Inflammatory macrophage (primary cell): ENCODE results near the gene OLR1.

ENCODE experiments used
- DNase-seq, 2 donors: peaks; one replicate each; pipeline ENCODE4 v3.0.0-alpha.2; 2020 to 2022

OLR1 gene

GRCh38 chr12:10151621-10152020 lies 20.3 kb downstream of the OLR1 start:
- DNase-seq = no peak

GRCh38 chr12:10147714-10148403 lies 24.1 kb downstream of the OLR1 start:
- no peak for DNase-seq

DNA sequence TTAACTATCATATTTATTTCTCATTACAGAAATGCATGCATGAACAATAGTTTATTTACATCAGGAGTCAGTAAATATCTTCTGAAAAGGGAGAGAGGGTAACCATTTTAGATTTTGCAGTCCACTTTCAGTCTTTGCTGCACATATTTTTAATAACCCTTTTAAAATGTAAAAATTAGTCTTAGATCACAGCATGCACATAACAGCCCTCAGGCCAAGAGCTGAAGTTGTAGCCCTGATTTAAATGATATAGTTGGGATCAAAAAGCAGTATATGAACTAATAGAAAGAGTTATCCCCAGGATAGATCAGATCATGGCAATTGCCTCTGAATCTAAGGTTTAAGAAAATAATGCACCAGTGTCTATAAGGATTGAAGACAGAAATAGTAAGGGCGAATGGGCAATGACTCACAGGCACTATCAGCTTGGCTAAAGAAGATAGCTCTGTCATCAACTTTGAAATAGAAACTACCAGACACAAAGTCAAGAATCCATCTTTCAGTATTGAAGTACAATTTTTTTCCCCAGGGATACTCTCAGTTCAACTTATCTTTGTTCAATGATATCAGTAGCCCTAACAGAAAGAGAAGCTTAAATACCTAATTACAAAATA lies 28.8 kb downstream of the OLR1 start:
- DNase-seq = peak in 1 of 2 donors; percentile 40

DNA sequence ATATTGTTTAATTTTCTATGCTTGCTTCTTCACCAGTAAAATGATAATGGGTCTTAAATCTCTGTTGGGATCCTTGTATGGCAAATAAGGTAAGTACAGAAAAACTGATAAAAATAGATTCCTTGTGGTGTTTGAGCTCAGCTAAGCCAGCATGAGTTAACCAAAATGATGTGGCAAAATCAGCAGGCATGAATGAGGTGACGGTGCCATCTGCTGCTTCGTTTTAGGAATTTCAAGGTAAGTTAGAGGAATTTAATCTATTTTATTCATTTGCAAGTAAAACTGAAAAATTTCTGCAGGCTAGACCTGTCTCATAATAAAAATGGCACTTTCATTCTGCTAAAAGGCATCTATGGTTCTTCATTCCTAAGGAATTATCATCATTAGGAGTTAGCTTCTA lies 31.9 kb downstream of the OLR1 start:
- peak; percentile 80 to 84 for DNase-seq

GRCh38 chr12:10136637-10137205 lies 35.2 kb downstream of the OLR1 start:
- DNase-seq = no peak

- no peak for DNase-seq
Measured at GRCh38 chr12:10135126-10135525, 36.8 kb downstream of the OLR1 start.

- peak in 1 of 2 donors; percentile 2 for DNase-seq
Measured at GRCh38 chr12:10132850-10133370, 39.0 kb downstream of the OLR1 start.

DNA sequence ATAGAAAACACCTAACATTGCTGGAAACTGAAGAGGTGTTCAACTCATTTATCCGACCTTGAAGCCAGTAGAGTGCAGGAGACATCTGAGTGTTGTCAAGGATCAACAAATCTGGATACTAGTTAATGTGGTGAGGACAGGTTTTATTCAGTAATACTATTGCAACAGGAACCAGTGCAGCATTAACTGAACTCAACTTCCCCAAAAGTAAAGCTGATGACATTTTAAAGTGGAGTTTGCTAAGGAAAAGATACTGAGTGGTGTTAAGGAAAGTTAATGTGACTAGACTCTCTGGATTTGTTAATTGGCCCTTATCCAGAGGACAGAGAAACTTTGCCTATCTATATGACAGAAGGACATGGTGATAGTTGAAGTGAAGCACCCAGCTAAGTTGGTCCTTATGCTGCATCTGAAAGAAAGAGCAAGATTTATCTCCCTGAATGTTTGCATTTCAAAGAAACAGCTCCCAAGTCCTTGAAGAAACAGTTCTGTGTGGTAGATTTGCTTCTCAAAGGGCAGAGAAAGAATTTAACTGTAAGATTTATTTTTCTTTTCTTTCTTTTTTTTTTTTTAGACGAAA lies 40.7 kb downstream of the OLR1 start:
- peak; percentile 75 to 95 for DNase-seq

- peak; percentile 82 to 96 for DNase-seq
Measured at GRCh38 chr12:10130042-10130441, 41.9 kb downstream of the OLR1 start, which contains the start of gene CLEC7A. CLEC7A (minus strand) TSS chr12:10130199; CDS start chr12:10130082, 117 bp downstream.

DNA sequence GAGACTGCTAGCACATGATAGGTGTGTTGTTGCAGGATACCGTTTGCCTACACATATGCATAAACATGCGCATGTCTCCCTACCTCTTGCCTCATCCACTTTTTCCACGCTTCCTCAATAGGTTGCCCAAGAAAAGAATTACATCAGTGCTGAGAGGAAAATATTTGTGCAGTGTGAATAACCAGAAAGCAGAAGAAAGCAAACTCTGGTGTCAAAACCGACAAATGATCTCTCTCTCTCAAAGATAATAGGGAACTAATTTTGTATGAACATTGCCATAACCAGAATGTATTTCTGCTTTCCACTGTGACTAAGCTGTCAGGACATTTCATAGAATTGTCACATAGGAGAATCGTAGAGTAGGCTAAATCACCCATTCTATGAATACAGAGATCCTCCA lies 43.2 kb downstream of the OLR1 start:
- peak; percentile 94 to 99 for DNase-seq

DNA sequence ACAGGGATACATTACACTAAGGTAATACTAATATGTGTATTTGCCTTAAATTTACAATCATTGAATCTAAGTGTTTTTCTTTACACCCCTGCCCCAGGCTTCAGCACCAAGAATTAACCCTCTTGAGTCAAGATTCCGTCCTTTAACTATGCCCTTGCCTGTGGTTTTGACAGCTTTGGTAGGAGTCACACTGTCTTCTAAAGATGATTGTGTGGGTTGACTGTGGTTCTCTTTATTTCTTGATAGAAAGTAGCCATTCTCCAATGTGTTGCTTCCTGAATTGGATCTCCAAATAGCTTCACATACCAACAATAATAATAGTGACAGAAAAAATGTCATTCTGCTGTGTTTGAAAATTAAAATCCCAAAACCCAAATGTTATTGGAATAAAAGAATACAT lies 45.5 kb downstream of the OLR1 start:
- peak; percentile 60 to 69 for DNase-seq

DNA sequence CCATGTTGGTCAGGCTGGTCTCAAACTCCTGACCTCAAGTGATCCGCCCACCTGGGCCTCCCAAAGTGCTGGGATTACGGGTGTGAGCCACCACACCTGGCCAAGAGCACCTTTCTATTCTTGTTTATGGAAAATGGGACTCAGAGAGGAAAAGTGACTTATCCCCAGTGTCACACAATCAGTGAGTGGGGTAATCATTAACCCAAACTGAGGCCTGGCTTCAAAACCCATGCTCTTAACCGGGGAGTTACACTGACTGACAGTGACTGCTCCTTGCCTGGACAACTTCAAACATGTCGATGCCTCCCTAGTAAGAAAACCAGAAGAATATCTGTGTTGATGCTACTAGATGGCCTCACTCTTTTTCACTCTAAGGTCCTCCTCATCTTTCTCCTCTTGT lies 49.2 kb downstream of the OLR1 start:
- DNase-seq = no peak

GRCh38 chr12:10121278-10121677 lies 50.7 kb downstream of the OLR1 start:
- DNase-seq = peak; percentile 85 to 96

GRCh38 chr12:10119066-10119465 lies 52.9 kb downstream of the OLR1 start:
- DNase-seq = peak; percentile 50 to 71

- no peak for DNase-seq
Measured at GRCh38 chr12:10115890-10116289, 56.0 kb downstream of the OLR1 start.

- DNase-seq = no peak
Measured at GRCh38 chr12:10115311-10115710, 56.6 kb downstream of the OLR1 start.

DNA sequence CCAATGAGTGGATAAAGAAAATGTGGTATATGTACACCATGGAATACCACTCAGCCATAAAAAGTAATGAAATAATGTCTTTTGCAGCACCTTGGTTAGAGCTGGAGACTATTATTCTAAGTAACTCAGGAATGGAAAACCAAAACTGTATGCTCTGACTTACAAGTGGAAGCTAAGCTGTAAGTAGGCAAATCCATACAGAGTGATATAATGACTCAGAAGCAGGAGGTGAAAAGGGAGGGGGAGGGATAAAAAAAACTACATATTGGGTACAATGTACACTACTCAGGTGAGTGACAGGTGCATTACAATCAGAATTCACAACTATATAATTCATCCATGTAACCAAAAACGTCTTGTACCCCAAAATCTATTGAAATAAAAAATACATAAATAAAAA lies 58.0 kb downstream of the OLR1 start:
- no peak for DNase-seq

- DNase-seq = no peak
Measured at GRCh38 chr12:10113075-10113474, 58.9 kb downstream of the OLR1 start.

- DNase-seq = no peak
Measured at GRCh38 chr12:10111451-10111850, 60.5 kb downstream of the OLR1 start.

DNA sequence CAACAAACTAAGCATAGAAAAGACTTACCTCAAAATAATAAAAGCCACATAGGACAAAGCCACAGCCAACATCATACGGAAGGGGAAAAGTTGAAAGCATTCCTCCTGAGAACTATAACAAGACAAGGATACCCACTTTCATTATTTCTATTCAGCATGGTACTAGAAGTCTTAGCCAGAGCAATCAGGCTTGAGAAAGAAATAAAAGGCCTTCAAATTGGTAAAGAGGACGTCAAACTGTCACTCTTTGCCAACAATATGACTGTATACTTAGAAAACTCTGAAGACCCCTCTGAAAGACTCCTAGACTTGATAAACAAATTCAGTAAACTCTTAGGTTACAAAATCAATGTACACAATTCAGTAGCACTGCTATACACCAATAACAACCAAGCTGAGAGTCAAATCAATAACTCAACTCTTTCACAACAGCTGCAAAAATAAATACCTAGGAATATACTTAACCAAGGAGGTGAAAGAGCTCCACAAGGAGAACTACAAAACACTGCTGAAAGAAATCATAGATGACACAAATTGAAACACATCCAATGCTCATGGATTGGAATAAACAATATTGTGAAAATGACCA lies 61.6 kb downstream of the OLR1 start:
- DNase-seq = no peak
